ENCODE measurements around the gene IGF1R. TPM values are rescaled to one million over a fixed set of nuclear protein-coding genes. Genes with fewer than 3 reads are reported as not detected.

IGF1R gene
- total and polyA plus RNA-seq, 2 of the 8 experiments (the other 6 are each of a cell fraction or from before 2014, with no cell fraction given) = 32.9 to 109 TPM

DNA sequence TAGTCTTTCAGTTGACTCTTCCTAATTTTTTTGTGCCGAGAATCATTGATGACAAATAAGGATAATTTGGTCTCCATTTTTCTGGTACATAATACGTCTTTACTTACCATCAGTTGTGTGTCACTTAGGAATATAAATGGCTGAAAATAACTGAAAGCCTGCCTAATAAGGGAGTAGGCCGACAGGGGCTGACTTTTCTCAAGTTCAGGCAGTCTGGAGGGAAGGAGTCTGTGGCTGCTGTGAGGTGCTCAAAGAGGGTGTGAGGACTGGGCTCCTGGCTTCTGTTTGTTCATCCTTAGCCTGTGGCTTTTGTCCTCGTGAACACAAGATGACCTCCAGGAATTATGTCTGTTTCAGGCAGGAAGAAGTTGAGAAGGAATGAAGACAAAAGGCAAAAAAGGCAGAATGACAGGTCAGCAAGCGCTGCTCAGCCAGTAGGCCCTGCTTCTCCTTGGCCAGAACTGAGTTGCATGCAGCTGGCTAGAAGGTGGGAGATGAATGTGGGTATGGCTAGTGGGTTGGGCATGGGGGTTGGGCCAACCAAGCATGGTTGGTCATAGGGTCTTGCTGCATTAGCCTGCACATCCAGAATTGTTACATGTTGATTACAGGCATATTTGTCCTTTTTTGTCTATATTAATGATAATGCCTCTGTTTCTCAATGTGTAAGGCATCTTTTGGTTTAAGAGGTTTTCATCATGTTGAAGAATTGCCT is 29.2 kb downstream of the IGF1R start:
- Histone ChIP-seq H2BK120ac (replicated peaks; ENCODE audit: low read depth, low read length) (no peak overlapping the region), H2AK5ac (ENCODE audit: low read depth, low read length) (no peak overlapping the region; the same call in 1 of the 2 replicates), H2AFZ (ENCODE audit: low read length) (no peak overlapping the region), H4K20me1 (replicated peaks in 1 of 2; ENCODE audit: control insufficient read depth in 1 of 2, insufficient read depth in 2 of 2, low read length in 2 of 2) (peaks cover 23 to 24% of the 10 kb centered on the region in 2 experiments), H2BK20ac (ENCODE audit: low read length) (no peak overlapping the region), H4K91ac (replicated peaks; ENCODE audit: insufficient read length, low read length) (no peak overlapping the region), H3K4me1 (replicated peaks in 1 of 4; ENCODE audit: control insufficient read depth in 3 of 4, insufficient read depth in 4 of 4, low read length in 3 of 4) (peaks cover 4 to 21% (median 13%) of the 10 kb centered on the region in 4 experiments; a peak in 6 of 7 replicates), H3K4ac (replicated peaks; ENCODE audit: insufficient read length, low read depth, low read length) (no peak overlapping the region), H2BK12ac (ENCODE audit: low read depth, low read length) (no peak overlapping the region), H3K27me3 (replicated peaks in 1 of 4; ENCODE audit: control insufficient read depth in 3 of 4, extremely low read depth in 1 of 4, insufficient read depth in 3 of 4, low read length in 3 of 4) (no peaks in the 10 kb centered on the region), H3K27ac (ENCODE audit: low read depth, low read length) (no peak overlapping the region), H3K9ac (replicated peaks in 1 of 4; ENCODE audit: extremely low read depth in 1 of 4, low read depth in 3 of 4, low read length in 3 of 4) (no peak overlapping the region), H3K9me3 (ENCODE audit: insufficient read depth in 2 of 2, low read depth in 1 of 2, low read length in 1 of 2) (no peaks in the 10 kb centered on the region), H3K36me3 (ENCODE audit: control insufficient read depth in 2 of 4, insufficient read depth in 4 of 4, low read length in 3 of 4) (no peaks in the 10 kb centered on the region), H3K56ac (replicated peaks; ENCODE audit: insufficient read length, low read depth, low read length) (no peak overlapping the region), H2BK15ac (ENCODE audit: low read length) (no peak overlapping the region), H4K5ac (ENCODE audit: insufficient read length, low read depth, low read length) (no peak overlapping the region), H2BK5ac (ENCODE audit: low read depth, low read length) (no peak overlapping the region), H3K14ac (ENCODE audit: insufficient read length) (no peak overlapping the region), H4K8ac (ENCODE audit: extremely low read depth, insufficient read depth, low read length) (no peak overlapping the region), H3K79me2 (ENCODE audit: control insufficient read depth in 1 of 2, insufficient read depth in 2 of 2, low read length in 2 of 2) (peaks cover 62 to 99% of the 10 kb centered on the region in 2 experiments), H3K4me2 (ENCODE audit: insufficient read depth in 1 of 2, low read depth in 2 of 2, low read length in 2 of 2) (no peak overlapping the region), H3K79me1 (ENCODE audit: low read depth, low read length) (peaks cover 21% of the 10 kb centered on the region), H3K18ac (ENCODE audit: extremely low read depth, low read length) (no peak overlapping the region), H3K23ac (ENCODE audit: insufficient read length) (no peak overlapping the region), H3K23me2 (ENCODE audit: low read depth, low read length) (no peaks in the 10 kb centered on the region), H3K4me3 (ENCODE audit: extremely low read depth in 1 of 4, insufficient read depth in 2 of 4, low read depth in 3 of 4, low read length in 4 of 4) (no peak overlapping the region)
- WGBS, 2 experiments (ENCODE audit: extremely low coverage in 1 of 2, insufficient coverage in 1 of 2, insufficient read length in 1 of 2, insufficient replicate concordance in 2 of 2, low coverage in 1 of 2, low lambda C conversion rate in 2 of 2, missing lambda C conversion rate in 1 of 2) = 81% methylated on average over 5 of the region's 5 CpGs; no CpG with 5 or more reads in 1 of the 2 experiments
- POLR2A ChIA-PET (ENCODE audit: partially characterized antibody) = interaction anchor here (0.7 kb wide), 1 partner anchor 30 kb away, joined by 4 read pairs; no protein-coding TSS in a partner anchor
- FAIRE-seq = no peak
- no peak for DNase-seq (ENCODE audit: low read depth in 1 of 2, low spot score in 2 of 2)
- CTCF ChIA-PET (ENCODE audit: partially characterized antibody) = interaction anchor here (1.6 kb wide), 1 partner anchor 18 kb away, joined by 7 read pairs; no protein-coding TSS in a partner anchor
- TF ChIP-seq MAFK (IDR thresholded peaks at IDR 0.05; ENCODE audit: low read depth, low read length) (no peak), CBX5 (IDR thresholded peaks at IDR 0.05; ENCODE audit: low read depth, low read length) (no peak), FOSL1 (IDR thresholded peaks at IDR 0.05; ENCODE audit: insufficient read depth, low read depth, low read length) (no peak), CHD2 (IDR thresholded peaks at IDR 0.05; ENCODE audit: low read length) (no peak), POU5F1 (IDR thresholded peaks at IDR 0.05; ENCODE audit: low read depth, low read length) (no peak), RFX5 (IDR thresholded peaks at IDR 0.05; ENCODE audit: borderline replicate concordance, low read depth, low read length) (no peak), TBP (IDR thresholded peaks at IDR 0.05; ENCODE audit: low read depth, low read length) (no peak), KDM1A (IDR thresholded peaks at IDR 0.05; ENCODE audit: borderline replicate concordance, low read length) (no peak), SAP30 (IDR thresholded peaks at IDR 0.05; ENCODE audit: insufficient read depth, insufficient replicate concordance, low read length) (no peak), CHD1 (IDR thresholded peaks at IDR 0.05; ENCODE audit: low read depth, low read length) (no peak)
- TF ChIP-seq, protein P1, sequence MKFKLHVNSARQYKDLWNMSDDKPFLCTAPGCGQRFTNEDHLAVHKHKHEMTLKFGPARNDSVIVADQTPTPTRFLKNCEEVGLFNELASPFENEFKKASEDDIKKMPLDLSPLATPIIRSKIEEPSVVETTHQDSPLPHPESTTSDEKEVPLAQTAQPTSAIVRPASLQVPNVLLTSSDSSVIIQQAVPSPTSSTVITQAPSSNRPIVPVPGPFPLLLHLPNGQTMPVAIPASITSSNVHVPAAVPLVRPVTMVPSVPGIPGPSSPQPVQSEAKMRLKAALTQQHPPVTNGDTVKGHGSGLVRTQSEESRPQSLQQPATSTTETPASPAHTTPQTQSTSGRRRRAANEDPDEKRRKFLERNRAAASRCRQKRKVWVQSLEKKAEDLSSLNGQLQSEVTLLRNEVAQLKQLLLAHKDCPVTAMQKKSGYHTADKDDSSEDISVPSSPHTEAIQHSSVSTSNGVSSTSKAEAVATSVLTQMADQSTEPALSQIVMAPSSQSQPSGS (IDR thresholded peaks at IDR 0.05; ENCODE audit: low read length) = no peak
